A549 treated with DMSO at 1 μM for 4 hours (cell line): ENCODE results near the gene DNAAF3. TPM values are rescaled to one million over a fixed set of nuclear protein-coding genes. Genes with fewer than 3 reads are reported as not detected.

Experiments
- total RNA-seq: library from RNA; stranded (reverse); fragments of 200-300 nt; extraction: Qiagen RNA extraction; gene quantifications from 5 replicates; pipeline ENCODE4 v1.2.3, GENCODE V29; 2022; ENCODE audit warnings: low read depth

DNAAF3 gene
- 5.6 to 6.5 TPM (median 6.0 TPM) in 5 replicates for total RNA-seq

GRCh38 chr19:55166530-55167268, at the start of gene DNAAF3:
Gene DNAAF3, minus strand, starts transcription at chr19:55166613. Its CDS starts 200 bp downstream, at chr19:55166413.

GRCh38 chr19:55208880-55209692, 42.7 kb upstream of the DNAAF3 start, which contains the start of gene PTPRH:
Gene PTPRH, minus strand, starts transcription at chr19:55209501. Its CDS starts 68 bp downstream, at chr19:55209433.

GRCh38 chr19:55179606-55180484, 13.4 kb upstream of the DNAAF3 start, which contains the start of gene SYT5:
Gene SYT5, minus strand, starts transcription at chr19:55180289. Its CDS starts 1,248 bp downstream, at chr19:55179041.

GRCh38 chr19:55157064-55157908, 9.1 kb downstream of the DNAAF3 start, which contains the start of gene TNNI3:
Gene TNNI3, minus strand, starts transcription at chr19:55157732. Its CDS starts 143 bp downstream, at chr19:55157589.

GRCh38 chr19:55149078-55150003, 17.1 kb downstream of the DNAAF3 start, which contains the start of gene TNNT1:
Gene TNNT1, minus strand, starts transcription at chr19:55149206. Its CDS starts 2,049 bp downstream, at chr19:55147157.

GRCh38 chr19:55116859-55117662, 49.4 kb downstream of the DNAAF3 start, which contains the start of gene PPP1R12C:
Gene PPP1R12C, minus strand, starts transcription at chr19:55117637. Its CDS starts 94 bp downstream, at chr19:55117543.

Other genes starting within 250 kb of the DNAAF3 start
- gene NLRP7, start 219.1 kb downstream of the DNAAF3 start, total RNA-seq: 0.06 to 0.38 TPM in 2 of 5 replicates, not detected in the others
- gene NLRP2, start 200.2 kb downstream of the DNAAF3 start, total RNA-seq: 22.2 to 28.4 TPM (median 27.4 TPM) in 5 replicates
- 0.07 to 0.15 TPM (median 0.12 TPM) in 4 of 5 replicates, not detected in the other for gene GP6, start 128.3 kb downstream of the DNAAF3 start, total RNA-seq
- gene RDH13, start 103.5 kb downstream of the DNAAF3 start, total RNA-seq: 16.7 to 21.1 TPM (median 20.7 TPM) in 5 replicates
- gene EPS8L1, start 90.7 kb downstream of the DNAAF3 start, total RNA-seq: 2.8 to 5.9 TPM (median 5.7 TPM) in 5 replicates
- 57.3 to 91.8 TPM (median 81.7 TPM) in 5 replicates for gene PPP1R12C, start 49.0 kb downstream of the DNAAF3 start, total RNA-seq
- gene TNNT1, start 17.4 kb downstream of the DNAAF3 start, total RNA-seq: 116 to 141 TPM (median 128 TPM) in 5 replicates
- gene TNNI3, start 8.9 kb downstream of the DNAAF3 start, total RNA-seq: 7.0 to 9.0 TPM (median 8.4 TPM) in 5 replicates
- gene SYT5, start 13.7 kb upstream of the DNAAF3 start, total RNA-seq: 2.5 to 5.1 TPM (median 3.9 TPM) in 5 replicates
- gene PTPRH, start 42.9 kb upstream of the DNAAF3 start, total RNA-seq: 3.7 to 7.4 TPM (median 4.9 TPM) in 5 replicates
- 3.2 to 7.0 TPM (median 4.7 TPM) in 5 replicates for gene TMEM86B, start 62.1 kb upstream of the DNAAF3 start, total RNA-seq
- gene PPP6R1, start 92.4 kb upstream of the DNAAF3 start, total RNA-seq: 93.5 to 137 TPM (median 122 TPM) in 5 replicates
- 118 to 148 TPM (median 139 TPM) in 5 replicates for gene HSPBP1, start 113.5 kb upstream of the DNAAF3 start, total RNA-seq
- gene BRSK1, start 117.4 kb upstream of the DNAAF3 start, total RNA-seq: 3.4 to 5.4 TPM (median 4.8 TPM) in 5 replicates
- not detected in 5 replicates for gene TMEM150B, start 158.7 kb upstream of the DNAAF3 start, total RNA-seq
- 7.5 to 12.2 TPM (median 9.8 TPM) in 5 replicates for gene KMT5C, start 173.3 kb upstream of the DNAAF3 start, total RNA-seq
- gene COX6B2, start 188.1 kb upstream of the DNAAF3 start, total RNA-seq: 0.93 to 1.6 TPM (median 1.0 TPM) in 5 replicates
- gene GARIN5B, start 196.6 kb upstream of the DNAAF3 start, total RNA-seq: 0.11 to 0.24 TPM (median 0.18 TPM) in 5 replicates
- 80.6 to 115 TPM (median 100 TPM) in 5 replicates for gene IL11, start 203.8 kb upstream of the DNAAF3 start, total RNA-seq
- 1.2 to 3.3 TPM (median 2.2 TPM) in 5 replicates for gene TMEM190, start 210.2 kb upstream of the DNAAF3 start, total RNA-seq
- 2.3 to 10.5 TPM (median 6.4 TPM) in 5 replicates for gene TMEM238, start 217.7 kb upstream of the DNAAF3 start, total RNA-seq
- 2,493 to 3,190 TPM (median 2,735 TPM) in 5 replicates for gene RPL28, start 219.3 kb upstream of the DNAAF3 start, total RNA-seq
- gene UBE2S, start 241.2 kb upstream of the DNAAF3 start, total RNA-seq: 269 to 476 TPM (median 433 TPM) in 5 replicates